HG03175 (cell line): ENCODE measurements around the gene ANP32B.

Experiments used
- ATAC-seq: cut with Tn5 transposase; IDR thresholded peaks from one replicate; pipeline ENCODE4 v1.9.1; 2021; ENCODE audit warnings: mild to moderate bottlenecking, moderate library complexity; ENCODE audit not compliant: unreplicated experiment

Gene ANP32B

DNA sequence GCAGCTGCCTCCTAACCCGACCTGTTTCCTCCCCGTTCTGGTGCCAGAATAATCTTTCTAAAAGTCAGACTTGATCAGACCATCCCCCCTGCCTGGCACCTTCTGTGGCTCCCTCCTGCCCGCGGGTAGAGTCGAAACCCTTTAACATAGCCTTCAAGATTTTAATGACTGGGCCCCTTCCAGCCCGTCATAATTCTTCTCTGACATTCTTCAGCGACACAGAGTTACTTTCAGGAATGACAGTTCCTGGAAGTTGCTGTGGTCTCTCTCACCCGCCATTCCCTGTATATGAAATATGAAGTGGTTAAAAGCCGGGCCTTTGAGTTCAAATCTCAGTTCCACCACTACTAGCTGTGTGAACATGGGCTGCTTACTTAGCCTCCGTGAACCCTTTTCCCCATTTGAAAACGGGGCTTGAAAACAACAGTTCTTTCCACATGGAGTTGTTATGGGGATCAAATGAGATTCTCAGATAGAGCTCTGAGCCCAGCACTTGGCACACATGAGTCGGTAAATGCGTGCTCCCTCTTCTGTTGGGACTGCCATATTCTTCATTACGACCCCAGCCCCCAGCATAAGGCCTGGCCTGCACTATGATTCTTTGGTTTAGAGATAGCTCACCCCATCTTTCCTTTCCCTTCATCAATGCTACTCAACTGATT is 74.1 kb downstream of the ANP32B start:
- ATAC-seq, result no peak

DNA sequence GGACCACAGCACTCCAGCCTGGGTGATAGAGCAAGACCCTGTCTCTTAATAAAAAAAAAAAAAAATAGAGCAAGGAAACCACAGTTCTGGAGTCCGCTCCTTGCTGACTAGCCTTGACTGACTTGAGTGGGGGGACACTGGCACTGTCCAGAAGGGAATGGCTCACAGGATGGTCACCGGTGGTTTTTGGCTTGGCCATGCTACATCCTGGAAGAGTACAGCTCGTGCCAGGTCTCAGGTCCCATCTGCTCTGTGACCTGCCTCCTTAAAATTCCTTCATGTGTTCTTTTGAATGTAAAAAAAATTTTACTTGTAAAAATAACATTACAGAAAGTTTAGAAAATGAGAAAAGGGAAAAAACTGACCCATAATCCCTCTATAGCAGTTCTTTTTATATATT is 79.0 kb downstream of the ANP32B start:
- no peak for ATAC-seq

DNA sequence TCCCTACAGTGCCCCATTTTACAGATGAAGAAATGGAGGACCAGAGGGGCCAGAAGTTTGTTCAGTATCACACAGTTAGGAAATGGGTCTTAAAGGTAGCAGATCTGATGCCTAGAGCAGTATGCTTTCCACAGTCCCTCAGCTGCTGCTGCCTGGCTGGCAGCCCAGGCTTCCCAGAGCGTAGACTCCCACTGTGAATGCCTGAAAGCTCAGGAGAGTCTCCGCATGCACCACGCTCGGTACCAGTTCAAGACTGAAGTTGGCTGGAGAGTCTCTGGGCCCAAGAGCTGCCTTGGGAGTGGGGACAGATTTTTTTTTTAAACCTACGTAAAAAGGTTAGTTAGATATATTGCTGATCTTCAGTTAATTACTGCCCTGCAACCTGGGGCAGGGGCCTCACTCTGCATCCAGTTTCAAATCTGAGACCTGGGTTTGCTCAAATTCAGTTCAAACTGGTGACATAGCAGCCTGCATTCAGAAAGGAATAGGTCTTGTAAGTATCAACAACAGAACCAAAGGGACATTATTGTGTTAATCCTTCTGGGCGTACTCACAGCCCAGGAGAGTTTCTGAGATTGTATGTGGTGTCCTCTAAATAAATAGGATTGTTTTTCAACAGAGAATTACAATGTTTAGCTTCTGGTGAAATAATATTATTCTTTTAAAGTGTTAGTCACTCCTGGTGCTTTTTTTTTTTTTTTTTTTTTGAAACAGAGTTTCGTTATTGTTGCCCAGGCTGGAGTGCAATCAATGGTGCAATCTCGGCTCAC is 81.7 kb downstream of the ANP32B start:
- no peak for ATAC-seq
